Measurements from ENCODE around the gene PSMD9.

GRCh38 chr12:121845701-121846100 is 42.9 kb upstream of the PSMD9 start:
- TF ChIP-seq CTCF (IDR thresholded peaks at IDR 0.05) (no peak), POLR2A (IDR thresholded peaks at IDR 0.05) (no peak), POLR2AphosphoS5 (IDR thresholded peaks at IDR 0.05; ENCODE audit: insufficient read depth in 1 of 2, low read depth in 1 of 2) (no peak)

All from vagina (tissue), 2 donors.